Prostate gland (tissue), 2 donors: ENCODE measurements around the gene STX1A. TPM values are rescaled to one million over a fixed set of nuclear protein-coding genes. Genes with fewer than 3 reads are reported as not detected.
"Not testable (repeated sequence)": the region's sequence is repeated elsewhere in the genome, so short reads cannot be mapped to it uniquely, and the experiment has no call there.

ENCODE experiments used
- DNase-seq: peaks from one replicate; pipeline ENCODE4 v3.0.0-alpha.2; 2019; ENCODE audit warnings: low spot score
- H3K27ac ChIP-seq, 2 donors: fragments of 200-600 bp; sonication (generic); 2 replicates each; pipeline ENCODE4 v1.5.1; 2017 to 2019
- H3K27me3 ChIP-seq: fragments of 200-600 bp; sonication (generic); replicated peaks from 2 replicates; pipeline ENCODE4 v1.5.1; 2019; ENCODE audit not compliant: insufficient read depth
- H3K36me3 ChIP-seq, 2 donors: fragments of 200-600 bp; sonication (generic); 1 replicate in 1 of 2; 2 replicates in 1 of 2; pipeline versions ENCODE4 v1.5.1 to v1.8.1; 2017 to 2019
- H3K4me1 ChIP-seq: fragments of 200-600 bp; sonication (generic); replicated peaks from 2 replicates; pipeline ENCODE4 v1.5.1; 2019
- H3K4me3 ChIP-seq, 2 donors: fragments of 200-600 bp; sonication (generic); 2 replicates each; pipeline ENCODE4 v1.5.1; 2017 to 2019
- H3K9me3 ChIP-seq: fragments of 200-600 bp; sonication (generic); 2 replicates; pipeline ENCODE4 v1.5.1; 2017
- CTCF ChIP-seq, 4 experiments: fragments of 200-600 bp in 2 of 4; fragments of 450-650 bp in 2 of 4; sonication (generic) in 2 of 4; IDR thresholded peaks; 1 replicate in 3 of 4; 2 replicates in 1 of 4; pipeline ENCODE4 v1.5.1; 2016 to 2019; ENCODE audit warnings: antibody characterized with exemption in 4 of 4, mild to moderate bottlenecking in 2 of 4, moderate library complexity in 2 of 4
- POLR2A ChIP-seq: fragments of 450-650 bp; IDR thresholded peaks from one replicate; pipeline ENCODE4 v1.6.1; 2016; ENCODE audit warnings: antibody characterized with exemption, mild to moderate bottlenecking
- POLR2AphosphoS5 ChIP-seq: sonication (generic); formaldehyde crosslinking; IDR thresholded peaks from one replicate; pipeline ENCODE4 v1.6.1; 2017; ENCODE audit warnings: antibody characterized with exemption
- WGBS: methylation state at CpG from one replicate; pipeline ENCODE4 v1.1.5; 2018; 5-methylcytosine and 5-hydroxymethylcytosine counted together
- intact Hi-C: fragments of 100-400 bp; cut with DNase I; formaldehyde crosslinking; loops from one replicate; pipeline ENCODE4 v1.14.2; 2022
- total RNA-seq, 2 donors: library from RNA; depleted of rRNA; stranded (reverse); fragments of >200 nt; gene quantifications; one replicate each; pipeline ENCODE4 v1.1.0, GENCODE V29; 2016

Gene STX1A
- total RNA-seq, 2 donors from 2014 or later = 6.8 to 15.3 TPM

DNA sequence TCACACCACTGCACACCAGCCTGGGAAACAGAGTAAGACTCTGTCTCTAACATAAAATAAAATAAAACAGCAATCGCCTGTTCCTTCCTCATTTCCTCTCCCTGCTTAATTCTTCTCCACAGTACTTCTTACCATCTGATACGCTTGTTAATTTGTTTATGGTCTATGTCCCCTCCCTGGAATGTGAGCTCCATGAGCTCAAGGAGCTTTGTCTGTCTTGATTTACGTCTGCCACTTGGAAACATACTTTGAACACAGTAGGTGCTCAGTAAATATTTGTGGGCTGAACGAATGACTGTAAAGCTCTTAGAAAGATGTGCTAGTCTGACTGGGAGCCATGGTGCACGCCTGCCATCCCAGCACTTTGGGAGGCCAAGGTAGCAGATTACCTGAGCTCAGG is 9.1 kb upstream of the STX1A start:
- DNase-seq = no peak
- intact Hi-C loops = no loop called here
- H3K27ac ChIP-seq = no peak overlapping the region
- no peaks in the 10 kb centered on the region for H3K27me3 ChIP-seq
- H3K36me3 ChIP-seq = no peaks in the 10 kb centered on the region
- no peaks in the 10 kb centered on the region for H3K4me1 ChIP-seq
- 35% methylated on average over 5 of the region's 5 CpGs for WGBS
- no peak overlapping the region for H3K4me3 ChIP-seq
- no peaks in the 10 kb centered on the region for H3K9me3 ChIP-seq
- TF ChIP-seq CTCF (IDR thresholded peaks at IDR 0.05) (no peak), POLR2A (no peak), POLR2AphosphoS5 (no peak)

DNA sequence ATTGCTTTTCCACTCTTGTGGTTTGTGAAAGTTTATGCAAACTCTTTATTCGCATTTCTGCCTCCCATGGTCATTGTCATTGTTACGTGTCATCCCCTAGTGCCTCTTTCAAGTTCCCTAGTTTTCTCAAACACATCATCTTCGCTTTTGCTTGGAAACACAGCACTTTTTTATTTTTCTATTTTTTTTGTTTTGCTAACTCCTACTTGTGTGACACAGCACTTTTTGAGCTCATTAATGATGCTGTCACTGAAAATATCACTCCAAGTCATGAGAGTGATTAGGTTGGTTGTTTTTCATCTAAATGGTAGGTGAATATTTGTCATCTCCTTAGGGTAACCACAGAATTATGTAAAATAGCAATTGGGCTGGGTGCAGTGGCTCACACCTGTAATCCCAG is 8.5 kb upstream of the STX1A start:
- intact Hi-C loops = no loop called here
- 83% methylated on average over 3 of the region's 3 CpGs for WGBS
- Histone ChIP-seq H3K27me3 (no peaks in the 10 kb centered on the region), H3K27ac (no peak overlapping the region), H3K36me3 (no peaks in the 10 kb centered on the region), H3K4me1 (no peaks in the 10 kb centered on the region), H3K4me3 (no peak overlapping the region), H3K9me3 (no peaks in the 10 kb centered on the region)
- TF ChIP-seq POLR2A (no peak), POLR2AphosphoS5 (no peak), CTCF (IDR thresholded peaks at IDR 0.05) (no peak)
- DNase-seq = no peak

- no peak overlapping the region for H3K4me3 ChIP-seq
- H3K27me3 ChIP-seq = no peaks in the 10 kb centered on the region
- no peaks in the 10 kb centered on the region for H3K4me1 ChIP-seq
- DNase-seq = no peak
- no peaks in the 10 kb centered on the region for H3K36me3 ChIP-seq
- TF ChIP-seq POLR2A (no peak), POLR2AphosphoS5 (no peak), CTCF (IDR thresholded peaks at IDR 0.05) (no peak)
- intact Hi-C loops = no loop called here
- H3K27ac ChIP-seq = no peak overlapping the region
- no peaks in the 10 kb centered on the region for H3K9me3 ChIP-seq
- 69% methylated on average over 1 of the region's 1 CpG for WGBS
These were observed 6.6 kb upstream of the STX1A start for GRCh38 chr7:73726083-73726466.

DNA sequence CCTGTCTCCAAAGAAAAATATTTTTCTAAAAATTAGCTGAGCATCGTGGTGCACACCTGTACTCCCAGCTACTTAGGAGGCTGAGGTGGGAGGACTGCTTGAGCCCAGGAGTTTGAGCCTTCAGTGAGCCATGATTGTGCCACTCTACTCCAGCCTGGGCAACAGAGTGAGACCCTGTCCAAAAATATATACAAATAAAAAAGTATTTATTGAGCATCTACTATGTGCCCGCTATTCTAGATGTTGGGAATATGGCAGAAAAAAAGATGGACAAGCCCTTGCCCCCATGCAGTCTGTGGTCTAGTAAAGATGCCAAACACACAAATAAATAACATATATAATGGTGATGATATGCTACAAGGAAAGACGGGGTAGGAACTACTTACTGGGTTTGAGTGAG is 4.3 kb upstream of the STX1A start:
- TF ChIP-seq POLR2A = no peak
- TF ChIP-seq POLR2AphosphoS5 = no peak
- TF ChIP-seq CTCF (IDR thresholded peaks at IDR 0.05) = no peak
- no peak overlapping the region for H3K27ac ChIP-seq
- intact Hi-C loops = loop anchor here (2.0 kb wide), 1 partner anchor 117 kb away; no protein-coding TSS in a partner anchor
- no peaks in the 10 kb centered on the region for H3K36me3 ChIP-seq
- H3K9me3 ChIP-seq = no peaks in the 10 kb centered on the region
- WGBS = 91% methylated on average over 3 of the region's 3 CpGs
- no peak for DNase-seq
- no peaks in the 10 kb centered on the region for H3K27me3 ChIP-seq
- H3K4me3 ChIP-seq = no peak overlapping the region
- no peaks in the 10 kb centered on the region for H3K4me1 ChIP-seq

GRCh38 chr7:73722785-73723184 is 3.3 kb upstream of the STX1A start:
- WGBS = 72% methylated on average over 6 of the region's 6 CpGs
- intact Hi-C loops = no loop called here
- no peaks in the 10 kb centered on the region for H3K27me3 ChIP-seq
- H3K27ac ChIP-seq = no peak overlapping the region
- no peak overlapping the region for H3K4me3 ChIP-seq
- H3K9me3 ChIP-seq = no peaks in the 10 kb centered on the region
- H3K4me1 ChIP-seq = peaks cover 3% of the 10 kb centered on the region
- no peaks in the 10 kb centered on the region for H3K36me3 ChIP-seq
- no peak for DNase-seq
- no peak for TF ChIP-seq POLR2AphosphoS5

GRCh38 chr7:73722182-73722581 is 2.7 kb upstream of the STX1A start:
- DNase-seq, H3K9me3 ChIP-seq, H3K27ac ChIP-seq, H3K27me3 ChIP-seq, H3K4me3 ChIP-seq, H3K36me3 ChIP-seq, H3K4me1 ChIP-seq, intact Hi-C loops: not testable (repeated sequence)
- 84% methylated on average over 4 of the region's 4 CpGs for WGBS
